Measurements from ENCODE around the gene DENND1C. TPM values are rescaled to one million over a fixed set of nuclear protein-coding genes. Genes with fewer than 3 reads are reported as not detected.

Gene DENND1C
- total and polyA plus RNA-seq, 2 donors (not counting 1 experiment from before 2014, with no cell fraction given), result not detected

DNA sequence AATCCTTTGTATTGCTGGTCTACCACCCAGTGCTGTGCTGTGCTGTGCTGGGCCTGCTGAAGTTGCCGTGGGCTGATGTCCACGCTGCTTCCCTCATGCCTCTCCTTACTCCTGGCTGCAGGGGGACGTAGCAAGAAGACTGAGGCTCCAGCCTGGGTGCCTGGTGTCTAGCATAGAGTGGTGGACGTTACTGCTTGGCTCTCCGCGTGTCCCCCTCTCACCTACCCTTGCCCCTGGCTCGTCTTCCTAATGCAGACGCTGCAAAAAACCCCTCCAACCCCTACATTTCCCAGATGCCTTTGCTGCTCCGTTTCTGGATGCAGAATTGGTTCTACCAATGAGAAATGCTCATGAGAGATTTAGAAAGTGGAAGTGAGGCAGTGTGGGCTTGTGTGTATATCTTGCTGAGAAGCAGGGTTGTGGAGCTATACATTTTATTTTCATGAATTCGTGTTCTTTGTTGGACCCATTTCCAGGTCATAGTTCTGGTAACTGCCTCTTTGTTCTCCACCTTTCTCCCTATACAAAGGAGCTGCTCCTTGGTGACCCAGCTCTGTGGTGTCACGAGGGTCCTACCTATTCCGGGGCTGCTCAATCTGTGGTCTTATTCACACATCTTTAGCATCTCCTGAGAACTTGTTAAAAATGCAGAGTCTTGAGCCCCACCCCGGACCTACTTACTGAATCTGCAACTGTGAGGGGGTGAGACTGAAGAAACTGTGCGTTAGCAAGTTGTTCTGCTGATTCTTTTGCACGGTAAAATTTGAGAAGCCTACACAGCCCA, 7.9 kb upstream of the DENND1C start:
- Histone ChIP-seq H2AFZ (ENCODE audit: low read length) (no peak overlapping the region), H3K4me3 (replicated peaks in 1 of 4; ENCODE audit: control extremely low read depth in 1 of 4, insufficient read depth in 1 of 4, low read depth in 3 of 4, low read length in 4 of 4) (no peak overlapping the region), H3K27ac (ENCODE audit: insufficient read depth, low read length) (no peak overlapping the region), H3K4me1 (ENCODE audit: control insufficient read depth, extremely low read depth, insufficient read depth, low read length) (no peaks in the 10 kb centered on the region), H4K20me1 (ENCODE audit: control insufficient read depth, extremely low read depth, insufficient read depth, low read length) (no peaks in the 10 kb centered on the region), H3K36me3 (ENCODE audit: control insufficient read depth, insufficient read depth, low read length) (no peaks in the 10 kb centered on the region), H3K79me2 (ENCODE audit: control insufficient read depth, insufficient read depth, low read length) (no peaks in the 10 kb centered on the region), H3K9ac (ENCODE audit: insufficient read depth, low read length) (no peak overlapping the region), H3K4me2 (ENCODE audit: extremely low read depth, insufficient read depth, low read length) (no peak overlapping the region), H3K27me3 (ENCODE audit: control insufficient read depth, insufficient read depth, low read length) (no peaks in the 10 kb centered on the region), H3K9me3 (ENCODE audit: control insufficient read depth, insufficient read depth, low read depth, low read length) (no peaks in the 10 kb centered on the region)
- DNase-seq (ENCODE audit: low read depth in 2 of 2), result no peak
- no peak for TF ChIP-seq EZH2 (IDR thresholded peaks at IDR 0.05; ENCODE audit: low read length, missing control alignments)
- TF ChIP-seq, protein P1, sequence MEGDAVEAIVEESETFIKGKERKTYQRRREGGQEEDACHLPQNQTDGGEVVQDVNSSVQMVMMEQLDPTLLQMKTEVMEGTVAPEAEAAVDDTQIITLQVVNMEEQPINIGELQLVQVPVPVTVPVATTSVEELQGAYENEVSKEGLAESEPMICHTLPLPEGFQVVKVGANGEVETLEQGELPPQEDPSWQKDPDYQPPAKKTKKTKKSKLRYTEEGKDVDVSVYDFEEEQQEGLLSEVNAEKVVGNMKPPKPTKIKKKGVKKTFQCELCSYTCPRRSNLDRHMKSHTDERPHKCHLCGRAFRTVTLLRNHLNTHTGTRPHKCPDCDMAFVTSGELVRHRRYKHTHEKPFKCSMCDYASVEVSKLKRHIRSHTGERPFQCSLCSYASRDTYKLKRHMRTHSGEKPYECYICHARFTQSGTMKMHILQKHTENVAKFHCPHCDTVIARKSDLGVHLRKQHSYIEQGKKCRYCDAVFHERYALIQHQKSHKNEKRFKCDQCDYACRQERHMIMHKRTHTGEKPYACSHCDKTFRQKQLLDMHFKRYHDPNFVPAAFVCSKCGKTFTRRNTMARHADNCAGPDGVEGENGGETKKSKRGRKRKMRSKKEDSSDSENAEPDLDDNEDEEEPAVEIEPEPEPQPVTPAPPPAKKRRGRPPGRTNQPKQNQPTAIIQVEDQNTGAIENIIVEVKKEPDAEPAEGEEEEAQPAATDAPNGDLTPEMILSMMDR (conservative IDR thresholded peaks at IDR 0.05 in 1 of 2, IDR thresholded peaks at IDR 0.05 in 1 of 2; ENCODE audit: low read depth in 1 of 2, low read length in 2 of 2), result no peak

- no peaks in the 10 kb centered on the region for H3K36me3 ChIP-seq (ENCODE audit: control insufficient read depth, insufficient read depth, low read length)
- H3K27me3 ChIP-seq (ENCODE audit: control insufficient read depth, insufficient read depth, low read length), result no peaks in the 10 kb centered on the region
- TF ChIP-seq, protein P1 (conservative IDR thresholded peaks at IDR 0.05 in 1 of 2, IDR thresholded peaks at IDR 0.05 in 1 of 2; ENCODE audit: low read depth in 1 of 2, low read length in 2 of 2), result no peak
- TF ChIP-seq EZH2 (IDR thresholded peaks at IDR 0.05; ENCODE audit: low read length, missing control alignments), result no peak
- H4K20me1 ChIP-seq (ENCODE audit: control insufficient read depth, extremely low read depth, insufficient read depth, low read length), result no peaks in the 10 kb centered on the region
- no peak overlapping the region for H2AFZ ChIP-seq (ENCODE audit: low read length)
- DNase-seq (ENCODE audit: low read depth in 2 of 2), result no peak
- H3K9ac ChIP-seq (ENCODE audit: insufficient read depth, low read length), result no peak overlapping the region
- H3K4me2 ChIP-seq (ENCODE audit: extremely low read depth, insufficient read depth, low read length), result no peak overlapping the region
- no peak overlapping the region for H3K4me3 ChIP-seq (replicated peaks in 1 of 4; ENCODE audit: control extremely low read depth in 1 of 4, insufficient read depth in 1 of 4, low read depth in 3 of 4, low read length in 4 of 4)
- no peak overlapping the region for H3K27ac ChIP-seq (ENCODE audit: insufficient read depth, low read length)
- no peaks in the 10 kb centered on the region for H3K4me1 ChIP-seq (ENCODE audit: control insufficient read depth, extremely low read depth, insufficient read depth, low read length)
- no peaks in the 10 kb centered on the region for H3K9me3 ChIP-seq (ENCODE audit: control insufficient read depth, insufficient read depth, low read depth, low read length)
- H3K79me2 ChIP-seq (ENCODE audit: control insufficient read depth, insufficient read depth, low read length), result no peaks in the 10 kb centered on the region
These were observed 3.2 kb upstream of the DENND1C start for GRCh38 chr19:6484831-6485230.

DNA sequence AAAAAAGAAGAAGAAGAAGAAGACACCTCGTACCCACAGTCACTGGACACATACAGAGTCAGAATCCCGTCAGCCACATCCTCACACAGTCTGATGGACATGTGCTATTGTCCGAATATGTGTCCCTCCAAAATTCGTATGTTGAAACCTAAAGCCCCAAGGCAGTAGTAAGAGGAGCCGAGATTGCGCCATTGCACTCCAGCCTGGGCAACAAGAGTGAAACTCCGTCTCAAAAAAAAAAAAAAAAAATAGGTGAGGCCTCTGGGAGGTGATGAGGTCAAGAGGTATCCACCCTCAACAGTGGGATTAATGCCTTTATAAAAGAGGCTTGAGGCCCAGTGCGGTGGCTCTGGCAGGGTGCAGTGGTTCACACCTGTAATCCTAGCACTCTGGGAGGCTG, 2.6 kb upstream of the DENND1C start:
- H3K9ac ChIP-seq (ENCODE audit: insufficient read depth, low read length), result no peak overlapping the region
- no peak overlapping the region for H3K4me3 ChIP-seq (replicated peaks in 1 of 4; ENCODE audit: control extremely low read depth in 1 of 4, insufficient read depth in 1 of 4, low read depth in 3 of 4, low read length in 4 of 4)
- no peak overlapping the region for H3K4me2 ChIP-seq (ENCODE audit: extremely low read depth, insufficient read depth, low read length)
- H3K79me2 ChIP-seq (ENCODE audit: control insufficient read depth, insufficient read depth, low read length), result no peaks in the 10 kb centered on the region
- H3K4me1 ChIP-seq (ENCODE audit: control insufficient read depth, extremely low read depth, insufficient read depth, low read length), result no peaks in the 10 kb centered on the region
- no peaks in the 10 kb centered on the region for H3K9me3 ChIP-seq (ENCODE audit: control insufficient read depth, insufficient read depth, low read depth, low read length)
- H3K27me3 ChIP-seq (ENCODE audit: control insufficient read depth, insufficient read depth, low read length), result no peaks in the 10 kb centered on the region
- H3K36me3 ChIP-seq (ENCODE audit: control insufficient read depth, insufficient read depth, low read length), result no peaks in the 10 kb centered on the region
- H2AFZ ChIP-seq (ENCODE audit: low read length), result no peak overlapping the region
- no peak overlapping the region for H3K27ac ChIP-seq (ENCODE audit: insufficient read depth, low read length)
- H4K20me1 ChIP-seq (ENCODE audit: control insufficient read depth, extremely low read depth, insufficient read depth, low read length), result no peaks in the 10 kb centered on the region
- no peak for TF ChIP-seq EZH2 (IDR thresholded peaks at IDR 0.05; ENCODE audit: low read length, missing control alignments)
- TF ChIP-seq, protein P1 (conservative IDR thresholded peaks at IDR 0.05 in 1 of 2, IDR thresholded peaks at IDR 0.05 in 1 of 2; ENCODE audit: low read depth in 1 of 2, low read length in 2 of 2), result no peak
- no peak for DNase-seq (ENCODE audit: low read depth in 2 of 2)
